AG08396 (cell line): Measurements from ENCODE around the gene ZNF429.
"Not testable (repeated sequence)": the region's sequence is repeated elsewhere in the genome, so short reads cannot be mapped to it uniquely, and the experiment has no call there.

Experiments
- DNase-seq: peaks from one replicate; pipeline ENCODE4 v3.0.0; 2012; ENCODE audit warnings: low spot score, mixed read lengths

ZNF429 gene

GRCh38 chr19:21519488-21519887 lies 14.1 kb downstream of the ZNF429 start:
- DNase-seq = no peak

GRCh38 chr19:21532904-21533303 lies 27.5 kb downstream of the ZNF429 start:
- no peak for DNase-seq

- not testable (repeated sequence) for DNase-seq
Measured at GRCh38 chr19:21536741-21537290, 31.4 kb downstream of the ZNF429 start.

DNA sequence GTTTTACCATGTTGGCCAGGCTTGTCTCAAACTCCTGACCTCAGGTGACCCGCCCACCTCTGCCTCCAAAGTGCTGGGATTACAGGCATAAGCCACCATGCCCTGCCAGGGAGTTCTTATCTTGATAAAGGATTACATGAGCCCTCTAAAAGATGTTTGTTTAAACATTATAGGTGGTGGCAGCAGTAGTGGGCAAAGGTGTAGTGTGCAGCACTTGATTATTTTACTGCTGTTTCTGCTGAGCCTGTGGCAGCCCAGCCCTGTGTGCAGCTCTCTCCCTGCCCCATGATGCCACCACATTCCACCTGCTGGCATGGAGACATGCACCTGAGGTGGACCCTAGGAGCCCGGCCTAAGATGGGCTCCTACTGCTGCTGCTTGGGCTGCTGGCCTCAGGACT lies 54.0 kb downstream of the ZNF429 start:
- DNase-seq = no peak

- DNase-seq = no peak
Measured at GRCh38 chr19:21564406-21564805, 59.0 kb downstream of the ZNF429 start.

DNA sequence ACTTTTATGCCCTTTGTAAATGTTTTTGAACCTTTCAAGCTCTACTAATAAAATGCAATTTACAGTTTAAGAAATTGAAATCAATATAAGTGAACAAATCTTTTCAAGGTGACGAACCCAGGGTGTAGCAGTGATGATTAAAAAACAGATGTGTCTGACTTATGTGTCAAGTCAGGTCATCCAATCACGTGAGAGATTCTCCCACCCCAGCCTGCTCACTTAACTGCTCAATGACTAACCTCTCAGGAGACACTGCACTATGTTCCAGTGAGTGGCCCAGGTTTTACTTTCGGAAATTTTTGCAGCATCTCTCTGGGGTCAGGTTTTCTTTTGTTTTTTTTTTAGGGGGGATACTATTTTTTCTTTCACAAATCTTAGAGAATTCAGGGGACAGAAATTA lies 60.7 kb downstream of the ZNF429 start:
- DNase-seq = no peak

DNA sequence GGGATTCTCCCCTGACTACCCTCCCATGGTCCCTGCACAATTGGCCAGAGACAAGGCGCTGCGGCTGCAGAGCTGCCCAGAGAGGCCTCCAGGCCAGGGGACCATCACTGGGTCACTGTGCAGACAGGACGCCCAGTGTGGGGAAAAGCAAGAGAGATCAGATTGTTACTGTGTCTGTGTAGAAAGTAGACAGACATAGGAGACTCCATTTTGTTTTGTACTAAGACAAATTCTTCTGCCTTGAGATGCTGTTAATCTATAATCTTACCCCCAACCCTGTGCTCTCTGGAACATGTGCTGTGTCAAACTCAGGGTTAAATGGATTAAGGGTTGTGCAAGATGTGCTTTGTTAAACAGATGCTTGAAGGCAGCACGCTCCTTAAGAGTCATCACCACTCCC lies 62.4 kb downstream of the ZNF429 start:
- DNase-seq = not testable (repeated sequence)

DNA sequence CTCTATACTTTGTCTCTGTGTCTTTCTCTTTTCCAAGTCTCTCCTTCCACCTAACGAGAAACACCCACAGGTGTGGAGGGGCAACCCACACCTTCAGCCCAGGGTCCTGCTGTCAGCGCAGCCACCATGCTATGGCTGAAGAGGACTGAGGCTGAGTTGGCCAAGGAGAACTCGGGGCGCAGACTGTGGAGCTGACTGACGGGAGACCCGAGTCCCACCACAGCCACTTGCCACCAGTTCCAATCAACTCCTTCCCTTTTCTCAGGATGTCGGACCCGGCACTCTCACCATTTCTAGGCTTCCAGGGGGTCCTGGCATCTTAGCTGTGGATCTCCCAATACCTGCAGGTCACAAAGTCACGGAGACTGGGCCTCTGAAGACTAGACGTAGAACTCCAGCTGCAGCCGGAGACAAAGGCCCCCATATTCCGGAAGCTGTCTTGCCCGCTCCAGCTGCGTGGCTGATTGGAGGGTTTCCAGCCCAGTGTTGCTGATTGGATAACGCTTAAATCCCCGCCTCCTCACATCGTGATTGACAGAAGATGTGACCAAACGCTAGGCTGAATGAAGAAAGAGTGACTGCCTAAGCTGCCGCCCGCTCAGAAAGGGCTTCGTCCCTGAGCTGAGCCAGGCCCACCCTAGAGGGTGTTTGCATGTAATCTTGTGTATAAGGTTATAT lies 63.6 kb downstream of the ZNF429 start:
- DNase-seq = peak; percentile 83

DNA sequence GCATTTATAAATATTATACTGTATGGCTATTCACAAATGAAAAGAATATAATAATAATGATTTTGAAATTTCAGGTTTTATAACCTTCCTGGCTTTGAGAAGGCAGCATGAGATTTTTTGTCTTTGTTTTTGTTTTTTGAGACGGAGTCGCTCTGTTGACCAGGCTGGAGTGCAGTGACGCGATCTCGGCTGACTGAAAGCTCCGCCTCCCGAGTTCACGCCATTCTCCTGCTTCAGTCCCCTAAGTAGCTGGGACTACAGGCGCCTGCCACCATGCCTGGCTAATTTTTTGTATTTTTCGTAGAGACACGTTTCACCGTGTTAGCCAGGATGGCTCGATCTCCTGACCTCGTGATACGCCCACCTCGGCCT lies 64.1 kb downstream of the ZNF429 start:
- DNase-seq = no peak

- no peak for DNase-seq
Measured at GRCh38 chr19:21571316-21571715, 65.9 kb downstream of the ZNF429 start.

DNA sequence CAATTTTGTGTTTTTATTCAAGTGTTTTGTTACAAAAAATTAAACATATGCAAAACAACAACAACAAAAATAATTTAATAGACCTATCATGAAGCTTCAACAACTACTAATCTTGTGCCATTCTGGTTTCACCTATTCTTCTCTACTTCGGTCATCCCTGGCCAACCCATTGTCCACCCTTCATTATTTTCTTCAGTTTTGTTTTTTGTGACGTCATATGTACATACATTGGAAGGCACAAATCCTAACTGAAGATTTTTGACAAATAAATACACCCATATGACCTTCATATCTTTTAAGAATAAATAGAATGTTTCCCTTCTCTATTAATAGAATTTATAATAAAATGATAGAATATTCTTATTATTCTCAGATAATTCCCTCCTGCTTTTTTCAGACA lies 69.2 kb downstream of the ZNF429 start:
- DNase-seq = no peak

DNA sequence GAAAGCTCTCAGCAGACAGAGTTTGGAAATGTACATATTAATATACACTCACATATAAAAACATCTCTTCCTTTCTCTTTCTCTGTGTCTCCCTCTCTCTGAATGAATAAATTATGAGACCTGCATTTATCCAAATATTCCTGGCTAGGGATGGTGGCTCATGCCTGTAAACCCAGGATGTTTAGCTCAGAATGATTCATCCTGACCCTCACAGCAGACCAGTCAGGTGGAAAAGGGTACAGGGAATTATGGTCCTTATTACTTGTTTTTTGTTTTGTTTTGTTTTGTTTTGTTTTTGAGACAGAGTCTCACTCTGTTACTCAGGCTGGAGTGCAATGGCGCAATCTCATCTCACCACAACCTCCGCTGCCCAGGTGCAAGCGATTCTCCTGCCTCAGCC lies 71.1 kb downstream of the ZNF429 start:
- no peak for DNase-seq

GRCh38 chr19:21580101-21580500 lies 74.7 kb downstream of the ZNF429 start:
- no peak for DNase-seq

GRCh38 chr19:21580818-21581217 lies 75.4 kb downstream of the ZNF429 start:
- no peak for DNase-seq

- DNase-seq = no peak
Measured at GRCh38 chr19:21581646-21582240, 76.3 kb downstream of the ZNF429 start.

GRCh38 chr19:21584537-21584936 lies 79.1 kb downstream of the ZNF429 start:
- DNase-seq = no peak

- no peak for DNase-seq
Measured at GRCh38 chr19:21585281-21585890, 80.0 kb downstream of the ZNF429 start.

GRCh38 chr19:21586311-21587116 lies 81.1 kb downstream of the ZNF429 start:
- DNase-seq = no peak

DNA sequence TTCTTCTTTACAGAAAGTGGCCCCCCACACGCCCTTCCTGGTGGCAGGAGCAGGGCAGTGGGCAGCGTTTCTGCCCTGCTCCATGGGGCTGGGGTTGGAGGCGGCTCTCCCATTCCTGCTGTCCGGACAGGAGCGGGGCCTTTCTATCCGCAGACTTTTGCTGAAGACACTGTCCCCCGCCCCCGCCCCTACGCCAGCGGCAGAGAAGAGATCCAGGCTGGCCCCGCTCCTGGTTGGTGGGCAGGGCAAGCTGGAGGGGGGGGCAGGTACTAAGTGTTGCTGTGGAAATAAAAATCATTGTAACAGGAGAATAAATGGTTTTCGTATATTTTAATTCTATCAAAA lies 81.7 kb downstream of the ZNF429 start:
- no peak for DNase-seq

GRCh38 chr19:21587549-21587948 lies 82.1 kb downstream of the ZNF429 start:
- DNase-seq = no peak

DNA sequence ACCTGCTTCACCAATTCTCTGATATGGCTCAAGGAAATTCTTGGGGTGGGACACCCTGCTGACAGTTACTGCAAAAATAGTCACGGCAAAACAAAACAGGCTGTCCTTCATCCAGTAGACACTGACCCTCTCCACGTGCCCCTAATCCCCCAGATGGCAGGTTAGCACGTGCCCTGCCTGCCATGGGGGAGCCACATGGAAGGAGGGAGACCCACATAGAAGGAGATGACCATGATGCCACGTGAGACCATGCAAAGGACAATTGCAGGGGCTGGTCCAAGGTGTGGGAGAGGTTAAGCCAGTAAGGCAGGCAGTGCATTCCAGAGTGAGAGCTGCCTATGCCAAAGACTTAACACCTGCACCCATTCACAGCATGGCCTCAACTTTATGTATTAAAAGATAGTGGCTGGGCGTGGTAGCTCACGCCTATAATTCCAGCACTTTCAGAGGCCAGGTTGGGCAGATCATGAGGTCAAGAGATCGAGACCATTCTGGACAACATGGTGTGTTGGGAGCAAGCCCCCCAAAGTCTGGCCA lies 82.7 kb downstream of the ZNF429 start:
- no peak for DNase-seq

GRCh38 chr19:21590867-21591266 lies 85.5 kb downstream of the ZNF429 start:
- no peak for DNase-seq
